Measurements from ENCODE around the gene MDP1. TPM values are rescaled to one million over a fixed set of nuclear protein-coding genes. Genes with fewer than 3 reads are reported as not detected.

Gene MDP1
- total RNA-seq, 1 donor from 2014 or later: 58.8 TPM

GRCh38 chr14:24212924-24213865, 2.7 kb downstream of the MDP1 start, which contains the start of gene CHMP4A:
Gene CHMP4A, minus strand, starts transcription at chr14:24213488. Its CDS starts 49 bp downstream, at chr14:24213439.
- TF ChIP-seq CTCF (IDR thresholded peaks at IDR 0.05): peak in 2 of 3 experiments; percentile 26 to 37
- DNase-seq (ENCODE audit: low spot score in 2 of 2): peak; percentile 95 to 99
- Histone ChIP-seq H3K4me1 (peaks cover 3 to 29% of the 10 kb centered on the region in 2 donors), H3K27me3 (no peaks in the 10 kb centered on the region), H3K27ac (peak within 1 kb of the TSS; percentile 92 to 95), H3K36me3 (peaks cover 20 to 37% of the 10 kb centered on the region in 2 donors), H3K4me3 (peak within 1 kb of the TSS; percentile 57 to 85), H3K9me3 (no peaks in the 10 kb centered on the region)
- intact Hi-C loops (cut with DNase I): loop anchor here (1.0 kb wide), 2 partner anchors 18 to 29 kb away; partner anchors contain the start of genes TINF2 and TM9SF1

DNA sequence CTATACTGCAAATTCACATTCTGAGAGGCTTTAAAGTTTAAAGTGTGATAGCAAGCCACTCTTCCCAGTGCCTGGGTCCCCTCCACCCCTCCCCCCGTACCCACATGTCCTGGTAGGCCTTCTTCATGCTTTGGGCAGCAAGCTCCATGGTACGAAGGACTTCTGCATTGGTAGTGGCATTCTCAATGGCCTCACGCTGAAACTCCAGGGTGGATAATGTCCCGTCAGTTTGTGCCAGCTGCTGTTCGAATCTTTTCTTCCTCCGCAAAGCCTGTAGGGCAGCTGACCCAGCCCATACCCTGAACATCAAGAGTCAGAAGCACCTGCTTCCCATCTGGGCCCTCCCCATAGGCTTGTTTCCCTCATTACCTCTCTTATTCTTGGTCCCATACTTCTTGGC, 4.6 kb downstream of the MDP1 start:
- Histone ChIP-seq H3K27me3 (no peaks in the 10 kb centered on the region), H3K9me3 (no peaks in the 10 kb centered on the region), H3K36me3 (peaks cover 29 to 45% of the 10 kb centered on the region in 2 donors), H3K27ac (no peak overlapping the region), H3K4me1 (peaks cover 3 to 29% of the 10 kb centered on the region in 2 donors), H3K4me3 (no peak overlapping the region)
- no peak for TF ChIP-seq CTCF (IDR thresholded peaks at IDR 0.05)
- peak in 1 of 2 donors; percentile 56 for DNase-seq (ENCODE audit: low spot score in 2 of 2)
- intact Hi-C loops (cut with DNase I): no loop called here

- Histone ChIP-seq H3K4me3 (no peak overlapping the region), H3K27ac (no peak overlapping the region), H3K36me3 (peaks cover 36 to 60% of the 10 kb centered on the region in 2 donors), H3K27me3 (no peaks in the 10 kb centered on the region), H3K9me3 (no peaks in the 10 kb centered on the region), H3K4me1 (peaks cover 0 to 9% of the 10 kb centered on the region in 2 donors)
- no peak for TF ChIP-seq CTCF (IDR thresholded peaks at IDR 0.05)
- intact Hi-C loops (cut with DNase I): no loop called here
- peak in 1 of 2 donors; percentile 48 for DNase-seq (ENCODE audit: low spot score in 2 of 2)
Measured at GRCh38 chr14:24207625-24208024, 8.2 kb downstream of the MDP1 start.

GRCh38 chr14:24207104-24207551, 8.7 kb downstream of the MDP1 start:
- Histone ChIP-seq H3K36me3 (peaks cover 38 to 61% of the 10 kb centered on the region in 2 donors), H3K9me3 (no peaks in the 10 kb centered on the region), H3K4me3 (no peak overlapping the region), H3K27me3 (no peaks in the 10 kb centered on the region), H3K27ac (no peak overlapping the region), H3K4me1 (peaks cover 0 to 6% of the 10 kb centered on the region in 2 donors)
- intact Hi-C loops (cut with DNase I): no loop called here
- peak in 1 of 2 donors; percentile 30 for DNase-seq (ENCODE audit: low spot score in 2 of 2)
- TF ChIP-seq CTCF (IDR thresholded peaks at IDR 0.05): no peak

DNA sequence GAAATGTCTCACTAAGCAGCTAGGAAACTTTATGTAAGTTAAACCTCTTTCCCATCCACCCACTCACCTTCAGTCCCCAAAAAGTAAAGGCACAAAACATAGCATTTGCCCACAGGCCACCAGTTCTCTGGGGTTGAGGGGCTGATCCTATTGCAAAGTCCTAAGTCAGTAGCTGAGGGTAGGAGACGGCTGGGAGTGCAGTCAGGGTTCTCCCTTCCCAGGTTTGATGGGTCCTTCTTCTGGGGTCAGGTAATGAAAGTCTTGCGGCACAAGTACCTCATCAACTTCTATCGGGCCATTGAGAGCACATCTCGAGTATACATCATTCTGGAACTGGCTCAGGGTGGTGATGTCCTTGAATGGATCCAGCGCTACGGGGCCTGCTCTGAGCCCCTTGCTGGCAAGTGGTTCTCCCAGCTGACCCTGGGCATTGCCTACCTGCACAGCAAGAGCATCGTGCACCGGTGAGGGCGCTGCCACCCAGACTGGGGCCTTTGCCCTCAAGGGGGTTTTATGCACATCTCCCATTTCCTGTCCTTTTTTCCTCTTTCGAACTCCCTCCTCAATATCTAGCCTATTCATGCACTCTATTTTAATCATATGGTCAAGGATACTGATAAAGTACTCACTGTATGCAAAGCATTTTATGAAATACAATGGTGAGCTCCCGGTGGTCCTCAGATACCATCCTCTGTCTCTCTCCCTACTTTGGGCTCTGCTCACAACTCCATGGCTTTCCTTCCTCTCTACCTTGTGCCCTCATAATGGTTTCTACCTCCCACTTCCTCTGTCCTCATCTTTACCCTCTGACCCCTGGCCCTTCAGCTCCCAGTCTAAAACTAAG, 9.4 kb downstream of the MDP1 start:
- Histone ChIP-seq H3K36me3 (peaks cover 38 to 62% of the 10 kb centered on the region in 2 donors), H3K4me3 (no peak overlapping the region), H3K4me1 (peaks cover 0 to under 1% of the 10 kb centered on the region in 2 donors), H3K27ac (no peak overlapping the region), H3K27me3 (no peaks in the 10 kb centered on the region), H3K9me3 (no peaks in the 10 kb centered on the region)
- intact Hi-C loops (cut with DNase I): no loop called here
- DNase-seq (ENCODE audit: low spot score in 2 of 2): peak in 1 of 2 donors; percentile 19
- no peak for TF ChIP-seq CTCF (IDR thresholded peaks at IDR 0.05)

All from ascending aorta (tissue), 2 donors.